NCI-H146 (cell line): ENCODE data around the gene UBE2R2.
"Not testable (repeated sequence)": the region's sequence is repeated elsewhere in the genome, so short reads cannot be mapped to it uniquely, and the experiment has no call there.

Experiments
- DNase-seq: peaks from one replicate; lab custom pipeline; 2025; lab: John Stamatoyannopoulos, UW

Gene UBE2R2

DNA sequence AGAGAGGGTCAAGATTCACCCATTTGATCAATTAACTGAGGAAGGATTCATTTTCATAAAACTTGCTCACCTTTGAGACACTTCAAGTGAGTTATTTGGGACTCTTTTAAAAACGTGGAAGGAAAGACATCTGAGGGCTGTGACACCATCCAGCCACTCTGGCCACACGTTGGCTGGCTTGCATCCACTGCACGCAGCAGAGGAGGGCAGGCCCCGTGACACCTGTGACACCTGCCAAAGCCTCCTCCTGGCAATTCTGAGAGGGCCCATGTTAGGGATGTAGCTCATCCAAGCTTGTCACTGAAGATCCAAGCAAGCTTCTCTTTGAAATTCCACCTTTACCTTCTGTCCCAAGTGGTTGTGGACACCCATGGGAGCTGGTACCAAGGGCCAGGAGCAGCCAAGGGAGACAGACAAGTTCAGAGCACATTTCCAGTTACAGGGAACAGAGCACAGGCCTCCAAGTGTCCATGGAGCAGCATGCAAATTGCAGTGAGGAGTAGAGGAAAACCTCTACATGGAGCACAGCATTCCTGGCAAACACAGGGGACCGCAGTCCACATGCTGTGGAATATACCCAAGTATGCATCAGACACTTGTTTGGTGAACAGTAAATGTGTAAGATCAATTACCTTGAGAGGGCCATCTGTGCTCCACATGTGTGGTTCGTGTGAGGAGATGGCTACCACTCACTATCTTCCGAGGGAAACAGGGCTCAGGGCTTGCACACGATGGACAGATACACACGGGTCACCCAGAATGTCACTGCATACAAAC, 16.8 kb upstream of the UBE2R2 start:
- DNase-seq = no peak

DNA sequence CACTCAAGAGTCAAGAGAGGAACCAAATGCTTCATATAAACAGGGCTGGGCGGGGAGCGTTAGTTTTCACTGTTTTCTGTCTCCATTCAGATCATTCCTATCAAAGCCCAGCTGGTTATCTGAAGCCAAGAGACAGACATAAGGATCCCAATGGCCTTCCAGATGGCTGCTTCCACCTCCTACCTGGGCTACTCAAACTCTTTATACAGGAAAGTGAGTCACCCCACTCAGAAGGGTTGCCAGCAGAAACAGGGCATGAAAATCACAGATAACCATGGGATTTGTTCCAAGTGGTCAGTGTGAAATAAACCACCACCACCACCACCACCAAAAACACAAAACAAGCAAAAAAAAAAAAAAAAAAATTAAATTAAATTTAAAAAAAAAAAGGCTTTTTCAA, 16.1 kb upstream of the UBE2R2 start:
- no peak for DNase-seq

DNA sequence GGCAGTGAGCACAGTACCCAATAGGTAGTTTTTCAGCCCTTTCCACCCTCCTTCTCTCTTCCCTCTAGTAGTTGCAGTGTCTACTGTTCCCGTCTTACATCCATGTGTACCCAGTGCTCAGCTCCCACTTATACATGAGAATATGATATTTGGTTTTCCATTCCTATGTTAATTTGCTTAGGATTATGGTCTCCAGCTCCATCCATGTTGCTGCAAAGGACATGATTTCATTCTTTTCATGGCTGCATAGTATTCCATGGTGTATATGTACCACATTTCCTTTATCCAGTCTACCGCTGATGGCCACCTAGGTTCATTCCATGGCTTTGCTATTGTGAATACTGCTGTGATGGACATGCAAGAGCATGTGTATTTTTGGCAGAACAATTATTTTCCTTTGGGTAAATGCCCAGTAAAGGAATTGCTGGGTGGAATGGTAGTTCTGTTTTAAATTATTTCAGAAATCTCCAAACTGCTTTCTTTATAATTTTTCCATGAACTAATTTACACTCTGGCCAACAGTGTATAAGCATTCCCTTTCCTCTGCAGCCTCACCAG, 14.9 kb upstream of the UBE2R2 start:
- DNase-seq = not testable (repeated sequence)

DNA sequence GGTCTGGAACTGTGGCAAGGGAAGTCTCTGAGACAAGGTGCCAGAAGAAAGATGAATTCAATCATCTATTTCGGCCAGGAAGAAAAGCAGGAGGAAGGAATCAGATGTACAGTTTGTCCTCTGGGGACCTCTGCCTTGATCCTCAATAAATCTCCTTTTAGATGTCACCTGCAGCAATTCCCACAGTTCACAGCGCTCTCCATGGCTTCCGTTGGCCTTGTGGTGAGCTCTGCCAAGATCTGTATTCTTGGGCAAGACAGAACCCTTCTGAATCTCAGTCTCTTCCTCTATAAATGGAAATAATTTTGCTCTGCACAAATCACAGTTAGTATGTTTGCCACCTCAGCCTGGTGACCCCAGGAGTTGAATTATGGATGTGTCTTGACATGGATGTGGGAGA, 12.8 kb upstream of the UBE2R2 start:
- DNase-seq = not testable (repeated sequence)

DNA sequence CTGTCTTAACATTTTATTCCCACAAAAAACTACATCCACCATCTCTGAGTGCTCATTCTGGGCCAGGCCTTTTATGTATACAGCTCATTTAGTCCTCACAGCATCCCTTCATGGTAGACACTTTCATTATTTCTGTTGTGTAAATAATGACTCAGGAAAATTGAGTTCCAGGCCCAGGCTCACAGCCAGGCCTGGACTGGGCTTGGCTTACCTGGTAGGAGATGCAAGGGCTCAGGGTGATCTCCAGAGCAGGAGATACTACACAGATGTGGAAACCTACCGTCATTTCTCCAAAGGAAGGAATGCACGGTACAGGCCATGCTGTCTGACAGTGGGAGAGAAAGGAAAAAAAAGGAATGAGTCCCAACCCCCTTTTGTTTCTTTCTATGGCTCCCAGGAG, 9.8 kb upstream of the UBE2R2 start:
- peak; percentile 80 for DNase-seq

DNA sequence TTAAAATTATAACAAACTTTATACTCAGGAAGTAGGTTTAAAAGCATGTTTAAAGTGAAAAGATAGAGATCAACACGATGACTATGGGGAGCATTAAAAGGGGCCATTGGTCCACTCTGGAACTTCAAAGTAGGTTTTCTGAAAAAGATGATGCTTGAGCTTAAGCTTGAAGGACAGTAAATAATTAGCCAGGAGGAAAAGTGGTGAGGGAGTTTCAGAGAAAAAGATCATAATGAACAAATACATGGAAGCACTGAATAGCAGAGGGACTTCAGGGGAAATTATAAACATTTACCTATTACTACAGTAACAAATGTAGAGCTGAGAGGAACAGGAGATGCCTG, 8.0 kb upstream of the UBE2R2 start:
- not testable (repeated sequence) for DNase-seq

DNA sequence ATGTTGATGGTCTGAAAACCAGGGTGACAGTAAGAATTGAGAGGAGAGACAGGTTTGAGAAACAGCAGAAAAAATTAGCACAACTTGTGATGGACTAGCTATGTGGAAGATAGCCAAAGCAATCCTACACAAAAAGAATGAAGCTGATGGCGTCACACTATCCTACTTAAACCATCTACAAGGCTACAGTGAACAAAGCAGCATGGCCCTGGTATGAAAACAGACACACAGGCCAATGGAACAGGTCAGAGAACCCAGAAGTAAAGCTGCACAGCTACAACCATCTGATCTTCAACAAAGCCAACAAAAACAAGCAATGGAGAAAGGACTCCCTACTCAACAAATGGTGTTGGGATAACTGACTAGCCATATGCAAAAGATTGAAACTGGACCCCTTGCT, 7.5 kb upstream of the UBE2R2 start:
- DNase-seq = no peak

DNA sequence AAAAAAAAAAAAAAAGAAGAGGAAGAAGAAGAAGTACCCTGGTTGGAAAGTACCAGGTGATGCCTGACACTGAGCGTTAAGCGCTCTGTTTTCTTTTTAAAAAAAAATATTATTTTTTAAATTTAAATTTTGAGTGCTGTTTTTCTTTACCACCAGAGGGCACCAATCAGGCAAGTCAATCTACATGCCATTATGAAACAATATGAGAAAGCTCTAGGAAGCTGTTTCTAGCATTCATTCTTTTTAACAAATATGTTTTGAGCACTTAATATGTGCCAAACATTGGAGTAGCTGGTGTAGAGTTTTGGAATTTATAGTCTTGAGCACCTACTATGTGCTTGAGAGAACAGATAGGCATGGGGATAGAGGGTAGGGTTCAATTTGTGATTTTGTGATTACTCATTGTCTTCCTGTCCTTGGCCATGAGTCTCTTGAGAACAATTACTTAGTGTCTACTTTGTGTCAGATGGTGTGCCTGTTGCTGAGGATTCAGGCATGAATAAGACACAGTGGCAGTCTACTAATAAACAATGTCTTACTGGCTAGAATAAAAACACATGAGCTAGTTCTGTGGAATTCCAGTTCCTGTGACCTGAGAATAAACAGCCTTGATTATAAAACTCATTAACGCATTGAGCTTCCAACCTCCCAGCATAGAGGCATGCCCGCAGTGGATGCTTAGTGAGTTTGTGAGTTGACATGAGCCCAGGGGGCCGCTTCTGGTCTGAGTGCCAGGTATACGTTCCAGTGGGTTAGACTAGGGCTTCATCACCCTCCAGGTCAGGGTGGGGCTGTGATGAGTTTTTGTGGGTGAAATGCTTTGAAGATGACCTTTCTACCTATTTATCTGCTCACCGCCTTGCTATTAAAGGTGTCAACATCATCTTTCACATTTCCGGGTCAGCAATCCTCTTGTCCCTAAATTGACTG, 3.0 kb upstream of the UBE2R2 start:
- peak; percentile 38 for DNase-seq

DNA sequence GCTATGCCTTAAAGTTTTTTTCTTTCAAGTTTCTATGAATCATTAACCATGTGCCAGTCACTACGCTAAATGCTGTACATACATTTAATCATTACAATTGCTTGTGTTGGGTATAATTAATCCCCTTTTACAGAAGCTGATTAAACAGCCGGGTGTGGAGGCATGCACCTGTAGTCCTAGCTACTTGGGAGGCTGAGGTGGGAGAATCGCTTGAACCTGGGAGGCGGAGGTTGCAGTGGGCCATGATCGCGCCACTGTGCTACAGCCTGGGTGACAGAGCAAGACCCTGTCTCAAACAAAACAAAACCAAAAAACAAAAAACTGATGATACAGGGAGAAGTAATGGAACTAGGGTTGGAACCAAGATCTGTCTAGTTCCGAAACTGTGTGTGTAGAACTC, 1.2 kb upstream of the UBE2R2 start:
- no peak for DNase-seq

DNA sequence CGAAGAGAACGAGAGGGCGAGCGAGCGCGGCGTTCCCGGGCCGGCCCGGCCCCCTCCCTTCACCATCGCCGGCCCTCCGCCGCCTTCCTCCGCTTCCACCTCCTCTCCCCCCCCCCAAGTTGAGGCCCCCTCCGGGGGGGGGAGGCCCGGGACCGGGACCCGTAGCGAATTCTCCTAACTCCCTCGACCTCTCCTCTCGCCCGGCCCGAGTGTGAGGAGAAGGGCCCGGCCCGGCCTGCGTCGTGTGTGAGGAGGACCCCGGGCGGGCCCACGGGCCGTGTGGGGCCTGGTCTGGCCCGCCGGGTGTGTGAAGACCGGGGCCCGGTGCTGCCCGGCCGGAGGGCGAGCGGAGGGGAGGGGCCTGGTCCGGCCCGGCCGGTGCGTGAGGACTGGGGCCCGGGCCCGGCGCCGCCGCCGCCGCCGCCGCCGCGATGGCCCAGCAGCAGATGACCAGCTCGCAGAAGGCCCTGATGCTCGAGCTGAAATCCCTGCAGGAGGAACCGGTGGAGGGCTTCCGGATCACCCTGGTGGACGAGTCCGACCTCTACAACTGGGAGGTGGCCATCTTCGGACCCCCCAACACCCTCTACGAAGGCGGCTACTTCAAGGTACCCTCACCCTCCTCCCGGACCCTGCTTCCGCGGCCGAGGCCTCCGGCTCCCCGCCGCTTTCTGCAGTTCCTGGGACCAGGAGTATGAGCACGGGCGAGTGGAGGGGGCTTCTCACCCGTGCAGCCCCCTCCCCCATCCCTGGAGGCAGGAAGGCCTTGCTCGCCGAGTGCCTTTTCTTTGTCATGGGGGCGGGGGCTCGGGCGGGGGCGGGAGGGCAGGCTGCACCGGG, 587 bp downstream of the UBE2R2 start:
- DNase-seq = peak; percentile 90

DNA sequence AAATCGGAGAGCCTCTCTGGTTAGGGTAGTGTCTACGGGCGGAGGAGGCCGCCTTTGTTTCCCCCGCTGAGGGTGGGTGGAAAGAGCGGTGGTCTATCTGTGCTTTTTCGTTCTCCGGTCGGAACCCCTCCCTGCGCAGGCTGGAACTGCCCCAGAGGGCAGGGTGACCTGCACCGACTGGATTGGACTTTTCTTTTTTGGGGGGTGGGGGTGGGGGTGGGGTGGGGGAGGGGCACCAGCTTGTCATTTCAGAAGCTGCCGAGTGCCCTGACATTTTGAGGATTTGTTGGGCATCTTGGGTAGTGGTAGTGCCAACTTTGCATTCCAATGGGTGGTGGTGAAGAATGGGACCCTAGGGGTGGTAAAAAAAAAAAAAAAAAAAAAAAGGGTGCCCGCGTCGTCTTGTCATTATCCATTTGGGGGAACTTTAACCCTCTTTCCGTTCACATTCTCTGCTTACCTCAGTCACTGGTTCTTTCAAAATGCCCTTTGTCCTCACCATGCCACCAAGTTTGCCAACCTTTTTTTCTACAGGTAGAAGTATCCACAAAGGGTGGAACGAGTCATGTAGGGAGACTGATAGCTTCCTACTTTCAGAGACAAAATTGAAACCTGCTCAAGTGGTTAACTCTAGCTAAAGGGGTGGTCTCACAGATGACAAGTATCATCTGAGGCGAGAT, 1.3 kb downstream of the UBE2R2 start:
- DNase-seq = peak; percentile 16

DNA sequence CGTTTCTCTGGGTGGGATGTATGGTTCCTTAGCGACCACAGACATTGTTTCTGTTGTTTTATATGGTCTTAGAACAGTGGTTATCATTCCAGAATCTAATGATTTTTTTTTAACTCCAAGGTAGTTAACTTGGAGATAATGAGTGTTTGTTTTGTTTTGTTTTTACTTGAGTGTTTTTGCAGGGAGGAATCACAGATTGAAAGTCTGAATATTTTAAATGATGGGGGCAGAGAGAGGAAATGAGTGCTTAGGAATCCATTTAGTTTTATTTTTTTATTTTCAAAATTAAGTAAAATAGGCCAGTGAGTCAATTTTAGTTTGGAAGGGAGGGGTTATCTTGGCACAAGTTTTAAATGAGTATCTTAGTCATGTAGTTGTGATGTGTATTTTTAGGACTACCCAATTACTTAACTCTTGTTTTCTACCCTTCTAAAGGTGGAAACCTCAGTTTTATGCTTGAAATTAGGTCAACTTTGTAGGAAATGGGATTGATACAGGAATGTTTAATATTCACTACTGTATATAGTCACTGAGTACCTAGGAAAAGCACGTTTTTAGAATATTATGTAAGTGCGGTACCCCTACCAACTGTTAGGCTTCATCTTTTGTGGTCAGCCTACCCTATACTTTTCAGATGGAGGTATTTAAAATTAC, 2.0 kb downstream of the UBE2R2 start:
- DNase-seq = no peak

DNA sequence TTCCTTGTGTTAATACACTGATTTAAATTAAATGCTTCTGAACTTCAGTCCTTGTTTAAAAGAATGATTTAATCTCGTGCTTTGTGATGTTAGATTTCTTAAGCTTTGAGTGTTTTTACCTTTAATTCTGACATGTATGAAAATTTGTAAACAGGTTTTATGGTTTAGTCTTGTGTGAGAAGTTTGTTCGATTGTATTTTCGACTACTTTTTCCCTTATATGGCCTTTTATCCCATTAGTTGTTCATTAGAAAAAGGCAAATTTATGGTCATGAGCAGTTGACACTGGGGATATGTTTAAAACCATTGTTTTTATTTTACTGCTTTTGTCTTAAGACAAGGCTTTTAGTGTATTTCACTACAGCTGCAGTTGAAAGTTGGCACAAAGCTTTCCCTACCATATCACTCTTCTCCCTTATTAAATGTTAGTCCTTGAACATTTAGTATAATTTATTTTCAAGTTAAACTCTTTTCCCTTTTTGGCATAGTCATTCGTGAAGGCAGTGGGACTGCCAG, 3.3 kb downstream of the UBE2R2 start:
- DNase-seq = no peak

DNA sequence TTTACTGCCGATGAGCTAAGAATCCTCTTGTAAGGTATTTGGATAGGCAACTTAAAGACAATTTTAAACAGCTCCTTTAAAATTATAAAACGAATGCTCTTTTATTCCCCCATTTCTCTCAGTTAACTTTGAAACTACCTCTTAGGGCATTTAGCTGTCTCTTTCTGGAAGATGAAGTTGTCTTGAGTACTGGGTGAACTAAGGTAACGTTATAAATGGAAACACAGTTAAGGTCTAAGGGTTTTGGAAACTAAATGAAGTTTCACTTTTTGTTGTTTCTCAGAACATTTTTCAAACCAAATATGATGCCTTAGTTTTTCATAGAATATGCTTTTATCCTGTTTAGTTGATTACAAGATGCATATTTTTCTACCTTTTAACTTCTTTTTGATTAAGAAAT, 6.8 kb downstream of the UBE2R2 start:
- no peak for DNase-seq

DNA sequence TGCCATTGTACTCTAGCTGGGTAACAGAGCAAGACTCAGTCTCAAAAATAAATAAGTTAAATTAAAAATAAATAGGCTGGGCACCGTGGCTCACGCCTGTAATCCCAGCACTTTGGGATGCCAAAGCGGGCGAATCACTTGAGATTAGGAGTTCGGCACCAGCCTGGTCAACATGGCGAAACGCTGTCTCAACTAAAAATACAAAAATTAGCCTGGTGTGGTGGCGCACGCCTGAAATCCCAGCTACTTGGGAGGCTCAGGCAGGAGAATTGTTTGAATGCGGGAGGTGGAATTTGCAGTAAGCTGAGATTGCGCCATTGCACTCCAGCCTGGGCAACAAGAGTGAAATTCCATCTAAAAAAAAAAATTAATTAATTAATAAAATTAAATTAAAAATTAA, 10.3 kb downstream of the UBE2R2 start:
- DNase-seq = not testable (repeated sequence)

DNA sequence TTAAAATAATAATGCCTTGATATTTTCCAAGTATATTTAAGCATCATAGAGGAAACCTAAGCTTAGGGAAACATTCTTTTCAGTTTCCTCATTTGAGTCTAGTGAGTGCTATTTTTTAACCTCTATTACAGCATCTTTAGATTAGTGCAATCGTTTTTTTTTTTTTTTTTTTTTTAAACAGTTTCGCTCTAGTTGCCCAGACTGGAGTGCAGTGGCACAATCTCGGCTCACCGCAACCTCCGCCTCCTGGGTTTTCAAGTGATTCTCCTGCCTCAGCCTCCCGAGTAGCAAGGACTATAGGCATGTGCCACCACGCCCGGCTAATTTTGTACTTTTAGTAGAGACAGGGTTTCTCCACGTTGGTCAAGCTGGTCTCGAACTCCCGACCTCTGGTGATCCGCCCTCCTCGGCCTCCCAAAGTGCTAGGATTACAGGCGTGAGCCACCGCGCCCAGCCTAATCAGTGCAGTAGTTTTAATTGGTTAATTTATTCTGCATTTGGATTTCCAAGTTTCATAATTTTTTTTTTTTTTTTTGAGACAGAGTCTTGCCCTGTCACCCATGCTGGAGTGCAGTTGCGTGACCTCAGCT, 12.8 kb downstream of the UBE2R2 start:
- not testable (repeated sequence) for DNase-seq

DNA sequence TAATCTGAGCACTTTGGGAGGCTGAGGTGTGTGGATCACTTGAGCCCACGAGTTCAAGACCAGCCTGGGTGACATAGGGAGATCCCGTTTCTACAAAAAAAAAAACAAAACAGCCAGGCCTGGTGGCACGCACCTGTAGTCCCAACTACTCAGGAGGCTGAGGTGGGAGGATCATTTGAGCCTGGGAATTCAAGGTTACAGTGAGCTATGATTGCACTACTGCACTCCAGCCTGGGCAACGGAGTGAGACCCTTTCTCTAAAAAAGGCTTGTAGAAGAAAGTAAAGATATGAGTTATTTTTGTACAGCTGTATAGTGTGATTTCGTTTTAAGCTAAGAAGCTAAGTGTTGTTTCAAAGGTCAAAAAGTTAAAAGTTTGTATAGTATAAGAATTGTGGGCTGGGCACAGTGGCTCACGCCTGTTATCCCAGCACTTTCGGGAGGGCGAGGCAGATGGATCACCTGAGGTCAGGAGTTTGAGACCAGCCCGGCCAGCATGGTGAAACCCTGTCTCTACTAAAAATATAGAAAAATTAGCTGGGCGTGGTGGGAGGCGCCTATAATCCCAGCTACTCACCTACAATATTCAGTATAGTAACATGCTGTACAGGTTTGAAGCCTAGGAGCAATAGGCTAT, 18.8 kb downstream of the UBE2R2 start:
- no peak for DNase-seq

DNA sequence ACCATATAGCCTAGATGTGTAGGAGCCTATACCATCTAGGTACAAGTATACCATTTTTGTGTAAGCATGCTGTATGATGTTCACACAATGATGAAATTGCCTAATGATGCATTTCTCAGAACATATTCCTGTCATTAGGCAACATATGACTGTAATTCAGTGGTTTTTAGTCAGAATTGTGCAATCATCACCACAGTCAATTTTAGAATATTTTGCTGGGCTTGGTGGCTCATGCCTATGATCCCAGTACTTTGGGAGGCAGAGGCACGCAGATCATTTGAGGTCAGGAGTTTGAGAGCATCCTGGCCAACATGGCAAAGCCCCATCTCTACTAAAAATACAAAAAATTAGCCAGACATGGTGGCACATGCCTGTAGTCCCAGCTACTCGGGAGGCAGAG, 19.3 kb downstream of the UBE2R2 start:
- not testable (repeated sequence) for DNase-seq

DNA sequence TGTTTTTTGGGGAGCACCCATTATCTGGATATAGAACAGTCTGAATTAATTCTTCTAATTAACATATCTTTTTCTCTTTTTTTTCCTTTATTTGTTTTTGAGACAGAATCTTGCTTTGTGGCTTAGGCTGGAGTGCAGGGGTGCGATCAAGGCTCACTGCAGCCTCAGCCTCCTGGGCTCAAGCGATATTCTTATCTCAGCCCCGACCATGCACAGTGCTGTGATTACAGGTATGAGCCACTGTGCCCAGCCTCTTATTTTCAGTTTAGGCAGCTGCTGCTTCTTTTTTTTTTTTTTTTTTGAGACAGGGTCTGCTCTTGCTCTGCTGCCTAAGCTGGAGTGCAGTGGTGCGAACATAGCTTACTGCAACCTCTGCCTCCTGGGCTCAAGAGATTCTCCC, 20.2 kb downstream of the UBE2R2 start:
- no peak for DNase-seq

DNA sequence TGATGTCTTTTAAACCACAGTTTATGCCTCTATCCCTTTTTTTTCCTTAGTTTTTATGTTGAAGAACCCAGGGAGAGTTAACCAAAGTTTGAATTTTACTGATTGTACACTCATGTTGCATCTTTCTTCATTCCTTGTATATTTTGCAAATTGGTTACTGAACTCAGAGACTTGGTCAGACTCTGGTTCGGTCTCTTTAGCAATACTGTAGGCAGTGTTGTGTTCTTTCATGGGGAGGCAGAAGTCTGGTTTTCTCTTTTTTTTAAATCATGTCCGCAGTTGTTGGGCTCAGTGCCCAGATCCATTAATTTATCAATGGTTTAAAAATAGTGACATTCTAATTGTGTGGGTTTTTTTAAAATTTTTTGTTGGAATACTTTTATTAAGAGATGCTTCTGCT, 23.4 kb downstream of the UBE2R2 start:
- no peak for DNase-seq
